GM18861 (cell line): ENCODE results near the gene SHISA9.

Source experiments
- ATAC-seq: cut with Tn5 transposase; IDR thresholded peaks from one replicate; pipeline ENCODE4 v1.9.1; 2021; ENCODE audit not compliant: unreplicated experiment

SHISA9 gene

DNA sequence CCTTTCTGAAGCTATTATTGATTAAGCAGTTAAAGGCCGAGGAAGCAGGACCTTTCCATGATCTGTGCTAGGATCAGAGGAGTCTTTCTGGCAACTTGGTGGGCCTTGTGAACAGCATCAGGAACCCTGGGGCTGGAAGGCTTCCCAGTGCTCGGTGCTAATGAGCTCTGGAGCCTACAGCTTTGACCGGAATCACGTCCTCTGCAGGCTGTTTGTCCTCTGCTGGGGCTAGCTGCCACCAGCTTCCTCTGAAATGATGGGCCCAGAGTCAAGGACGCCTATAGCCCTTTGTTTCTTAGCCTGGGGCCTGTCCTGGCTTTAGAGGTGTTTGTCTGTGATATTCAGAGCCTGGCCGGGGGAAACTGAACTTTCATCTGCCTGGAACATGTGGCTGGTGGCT lies 111.6 kb downstream of the SHISA9 start:
- no peak for ATAC-seq

DNA sequence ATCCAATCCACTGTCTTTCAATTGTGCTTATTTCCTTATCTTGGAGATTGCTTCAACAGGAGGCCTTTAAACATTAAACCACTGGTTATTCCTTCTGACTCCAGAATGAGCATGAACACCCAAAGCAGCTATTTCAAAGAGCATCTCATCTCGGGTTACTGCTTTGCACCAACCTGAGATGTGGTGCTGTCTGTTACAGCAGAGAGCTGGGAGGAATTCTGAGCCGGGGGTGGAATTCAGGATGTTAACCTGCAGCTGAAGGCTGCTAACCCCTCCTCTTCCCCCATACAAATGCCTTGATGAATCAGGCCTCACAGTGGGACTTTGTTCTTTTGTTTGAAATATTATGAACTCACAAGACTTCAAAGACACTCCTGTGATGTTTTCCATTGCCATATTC lies 113.1 kb downstream of the SHISA9 start:
- no peak for ATAC-seq

DNA sequence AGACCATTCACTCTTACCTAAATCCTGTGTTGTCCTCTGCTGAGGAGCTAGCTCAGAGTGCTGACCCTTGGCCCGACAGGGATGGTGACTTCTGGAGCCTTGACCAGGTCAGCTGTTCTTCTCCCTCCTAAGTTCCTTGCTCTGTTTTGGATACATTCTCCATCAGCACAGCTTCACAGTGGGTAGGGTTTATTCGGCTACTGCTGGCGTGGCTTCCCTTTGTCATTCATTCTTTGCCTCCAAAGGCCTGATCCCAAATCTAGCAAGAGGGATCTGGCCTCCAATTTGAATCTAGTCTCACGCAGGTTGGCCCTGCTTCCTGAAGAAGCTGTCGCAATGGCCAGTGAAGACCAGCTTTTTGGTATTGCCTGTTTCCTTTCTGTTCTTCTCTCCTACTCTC lies 116.6 kb downstream of the SHISA9 start:
- ATAC-seq, result no peak

GRCh38 chr16:13021996-13022395 lies 120.6 kb downstream of the SHISA9 start:
- ATAC-seq, result no peak

GRCh38 chr16:13029786-13030185 lies 128.4 kb downstream of the SHISA9 start:
- ATAC-seq, result no peak

- no peak for ATAC-seq
Observed at GRCh38 chr16:13030769-13031168, 129.4 kb downstream of the SHISA9 start.

DNA sequence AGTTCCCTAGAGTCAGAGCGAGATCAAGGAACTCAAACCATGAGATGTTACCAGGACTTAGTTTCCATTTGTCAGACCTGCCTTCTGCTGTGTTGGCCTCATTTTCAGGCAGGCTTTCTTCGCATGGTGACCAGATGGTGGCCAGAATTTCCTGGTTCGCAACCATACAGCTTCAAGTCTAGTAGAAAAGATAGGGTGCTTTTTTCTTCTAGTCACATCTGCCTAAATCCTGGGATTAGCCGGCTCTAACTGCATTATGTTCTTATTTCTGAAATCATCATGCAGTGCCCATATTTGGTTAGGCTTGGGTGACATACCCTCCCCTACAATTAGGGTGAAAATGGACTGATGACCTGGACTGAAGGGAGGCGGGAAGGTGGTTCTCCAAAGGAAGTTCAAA lies 131.5 kb downstream of the SHISA9 start:
- no peak for ATAC-seq

DNA sequence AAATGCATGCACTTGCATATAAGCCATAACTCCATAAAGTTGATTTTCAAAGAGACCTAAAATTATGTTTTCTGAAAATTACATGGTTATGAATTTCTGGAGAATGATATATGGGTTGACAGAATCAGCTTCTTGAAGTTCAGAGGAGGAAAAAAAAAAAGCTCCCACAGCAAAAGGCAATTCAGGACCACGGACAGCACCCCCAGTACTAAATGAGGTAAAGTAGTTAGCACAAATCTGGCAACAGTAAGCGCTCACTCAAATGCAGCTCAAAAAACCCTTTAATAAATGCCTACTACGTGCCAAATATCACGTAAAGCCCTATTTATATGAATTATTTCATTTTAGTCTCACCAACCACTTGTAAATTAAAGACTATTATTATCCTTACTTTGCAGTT lies 135.2 kb downstream of the SHISA9 start:
- ATAC-seq, result no peak

DNA sequence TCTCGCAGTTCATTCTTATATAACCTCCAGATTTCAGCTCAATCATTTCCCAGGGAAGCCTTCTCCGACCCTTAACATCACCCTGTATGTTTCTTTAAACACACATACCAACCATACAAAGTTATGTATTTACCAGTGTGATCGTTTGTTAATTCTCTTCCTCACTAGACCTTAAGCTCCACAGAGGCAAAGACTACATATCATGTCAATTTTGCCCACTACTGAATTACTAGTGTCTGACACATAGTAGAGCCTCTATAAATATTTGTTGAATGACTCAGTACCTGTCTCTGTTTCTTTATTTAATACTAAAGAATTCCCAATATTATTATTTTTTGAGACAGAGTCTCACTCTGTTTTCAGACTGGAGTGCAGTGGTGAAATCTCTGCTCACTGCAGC lies 137.2 kb downstream of the SHISA9 start:
- ATAC-seq, result no peak

DNA sequence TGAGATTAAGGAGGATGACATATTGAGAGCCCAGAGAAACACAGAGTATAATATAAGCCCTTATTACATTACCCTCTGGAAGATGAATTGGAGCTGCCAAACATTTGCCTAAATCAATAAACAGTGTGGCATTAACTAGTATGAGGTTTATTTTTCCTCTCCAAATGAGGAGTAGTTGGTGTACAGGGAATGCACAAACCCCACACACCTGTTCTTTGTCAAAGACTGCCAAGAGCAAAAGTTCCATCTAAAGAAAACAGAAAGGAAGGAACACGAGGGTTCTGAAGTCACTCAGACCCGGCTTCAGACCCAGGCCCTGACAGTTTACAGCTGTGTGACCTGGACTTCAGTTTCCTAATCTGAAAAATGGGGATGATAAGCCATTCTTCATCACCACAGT lies 138.1 kb downstream of the SHISA9 start:
- ATAC-seq, result no peak

- ATAC-seq, result no peak
Observed at GRCh38 chr16:13041180-13041579, 139.8 kb downstream of the SHISA9 start.

DNA sequence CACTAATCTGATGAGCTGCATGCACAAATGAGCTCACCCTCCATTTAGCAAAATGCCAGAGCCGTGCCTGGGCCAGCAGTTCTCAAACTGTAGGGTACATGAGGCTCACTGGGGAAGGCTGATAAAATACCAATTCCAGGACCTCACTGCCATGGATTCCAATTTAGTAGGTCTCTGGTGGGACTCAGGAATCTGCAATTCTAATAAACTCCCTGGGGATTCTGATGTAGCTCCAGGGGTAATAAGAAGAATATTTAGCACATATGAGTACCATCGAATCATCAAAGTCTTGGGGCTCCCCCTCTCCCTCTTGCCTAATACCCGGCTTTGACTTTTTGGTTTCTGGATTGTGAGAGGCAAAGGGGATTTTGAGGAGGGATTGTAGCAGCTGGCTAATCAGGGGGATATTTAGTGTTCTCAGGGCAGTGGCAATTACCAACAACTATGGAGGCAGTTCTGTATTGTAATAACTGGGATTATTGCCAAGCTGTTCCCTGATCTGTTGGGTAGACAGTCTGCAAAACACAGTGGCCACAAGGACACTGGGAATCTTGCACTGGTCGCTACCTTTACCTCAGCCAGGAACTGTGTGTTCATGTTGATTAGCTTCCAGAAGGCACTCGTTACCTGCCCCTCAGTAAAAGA lies 140.4 kb downstream of the SHISA9 start:
- no peak for ATAC-seq

DNA sequence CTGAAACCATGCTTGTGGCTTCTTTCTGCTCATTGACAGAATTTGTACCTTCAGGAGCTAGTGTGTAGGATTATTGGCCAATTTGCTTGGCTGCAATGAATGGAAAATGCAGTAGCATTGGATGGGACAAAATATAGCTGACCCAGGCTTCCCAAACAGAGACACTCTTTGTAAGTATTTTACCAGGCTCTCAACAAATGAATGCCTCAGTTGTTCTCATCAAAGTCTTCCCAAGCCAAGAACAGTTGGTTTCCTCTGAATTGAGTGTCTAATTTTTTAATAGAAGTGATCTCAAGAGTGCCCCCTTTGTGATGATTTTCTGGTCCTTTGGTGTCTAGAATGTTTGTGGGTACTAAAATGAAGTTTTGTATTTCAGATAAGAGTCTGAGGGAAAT lies 140.9 kb downstream of the SHISA9 start:
- ATAC-seq, result no peak

DNA sequence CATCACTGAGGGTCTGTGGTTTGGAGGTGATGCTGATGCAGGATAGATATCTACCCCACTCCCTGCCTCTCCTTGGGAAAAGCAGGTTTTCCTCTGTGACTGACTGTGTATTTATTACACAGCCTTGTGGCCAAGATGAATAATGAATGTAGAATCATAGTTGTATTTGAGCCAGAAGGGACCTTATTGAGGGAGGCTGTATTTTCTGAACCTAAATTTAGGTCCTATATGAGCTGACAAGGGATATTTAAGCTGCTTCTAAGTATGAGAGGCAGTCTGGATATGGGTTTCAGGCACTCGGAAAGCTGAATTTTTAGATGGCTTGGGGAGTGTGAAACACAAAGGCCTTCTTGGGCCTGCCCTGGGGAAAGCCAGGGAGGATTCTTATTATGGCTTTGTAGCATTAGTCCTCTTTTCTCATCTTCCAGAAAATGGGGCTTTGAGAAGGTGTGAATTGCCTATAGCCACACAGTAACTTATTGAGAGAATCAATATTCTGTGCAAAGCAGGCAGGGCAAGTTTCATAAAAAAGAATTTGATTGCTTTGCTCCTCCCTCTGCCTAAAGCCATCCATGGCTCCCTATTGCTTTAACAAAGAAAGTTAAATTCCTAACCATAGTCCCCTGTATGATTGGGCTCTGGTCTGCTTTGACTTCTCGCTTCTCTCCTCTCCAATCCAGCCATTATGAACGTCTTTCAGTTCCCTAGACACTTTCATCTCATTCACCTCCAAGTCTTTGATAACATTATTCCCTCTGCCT lies 144.8 kb downstream of the SHISA9 start:
- ATAC-seq, result no peak

DNA sequence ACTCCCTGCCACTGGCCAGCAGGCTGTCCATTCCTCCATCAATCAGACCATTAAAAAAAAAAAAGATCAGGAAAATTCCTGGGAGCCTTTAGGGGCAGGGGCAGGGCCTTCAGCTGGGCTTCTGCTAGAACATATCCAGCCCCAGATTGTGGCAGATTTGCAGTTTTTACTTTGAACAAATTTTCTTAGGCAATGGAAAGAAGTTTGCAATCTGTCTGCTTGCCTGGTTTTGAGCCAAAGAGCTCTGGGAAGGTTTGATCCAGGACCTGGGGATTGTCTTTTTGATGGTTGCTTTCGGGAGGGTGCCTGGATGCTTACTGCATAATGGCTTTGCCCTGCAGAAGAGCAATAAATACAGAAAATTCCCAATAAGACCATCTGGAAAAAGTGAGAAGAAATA lies 145.9 kb downstream of the SHISA9 start:
- ATAC-seq, result no peak

DNA sequence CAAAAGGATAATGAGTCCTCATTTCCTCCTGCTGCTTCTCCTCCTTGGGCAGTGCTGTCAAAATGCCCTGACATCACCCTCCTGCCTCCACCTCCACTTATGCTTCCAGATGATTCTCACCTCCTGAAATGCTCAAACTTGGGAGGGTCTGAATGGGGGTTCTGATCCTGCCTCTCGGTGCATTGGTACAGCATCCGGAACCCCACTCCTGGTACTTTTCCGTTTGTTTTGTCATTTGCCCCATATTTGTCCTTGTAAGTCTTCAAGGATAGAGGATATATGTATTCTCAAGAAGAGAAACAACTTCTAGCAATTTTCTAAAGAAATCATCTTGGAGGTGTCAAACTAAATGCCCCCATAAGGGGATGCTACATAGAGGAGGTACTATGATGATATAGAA lies 148.3 kb downstream of the SHISA9 start:
- no peak for ATAC-seq

DNA sequence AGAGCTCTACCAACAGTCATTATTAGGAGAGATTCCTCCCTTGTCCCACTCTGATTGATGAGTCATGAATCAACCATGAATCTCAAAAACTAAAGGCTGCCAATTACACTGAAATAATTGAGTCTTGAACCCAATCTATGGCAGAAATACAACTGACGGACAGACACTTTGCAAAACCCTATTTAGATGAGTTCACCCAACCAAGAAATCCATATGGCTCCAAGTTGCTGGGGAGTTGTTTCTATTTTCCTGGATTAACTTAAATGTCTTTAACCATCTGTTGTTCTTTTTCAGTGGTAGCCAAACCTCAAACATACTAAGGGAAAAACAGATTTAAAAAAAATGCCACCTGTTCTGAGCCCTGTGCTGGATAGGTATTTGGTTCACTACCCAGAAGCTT lies 151.0 kb downstream of the SHISA9 start:
- no peak for ATAC-seq

GRCh38 chr16:13055480-13055879 lies 154.1 kb downstream of the SHISA9 start:
- ATAC-seq, result no peak

DNA sequence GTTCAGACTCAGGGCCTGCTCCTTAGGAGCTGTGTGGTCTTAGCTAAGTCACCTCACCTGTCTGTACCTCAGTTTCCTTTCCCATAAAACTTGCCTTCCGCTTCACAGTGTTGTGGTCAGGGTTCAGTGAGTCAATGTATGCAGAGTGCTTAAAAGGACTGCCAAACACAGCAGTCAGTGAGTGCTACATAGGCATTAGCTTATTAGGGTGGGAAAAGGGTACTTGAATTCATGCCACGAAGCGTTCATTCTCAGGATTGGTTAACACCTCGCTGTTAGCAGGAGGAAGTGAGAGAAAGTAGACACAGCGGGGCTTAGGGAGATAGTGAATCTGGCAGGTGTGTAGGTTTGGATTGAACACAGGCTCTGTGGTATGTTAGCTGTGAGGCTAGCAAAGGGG lies 155.2 kb downstream of the SHISA9 start:
- no peak for ATAC-seq

- ATAC-seq, result no peak
Observed at GRCh38 chr16:13060932-13061331, 159.5 kb downstream of the SHISA9 start.

DNA sequence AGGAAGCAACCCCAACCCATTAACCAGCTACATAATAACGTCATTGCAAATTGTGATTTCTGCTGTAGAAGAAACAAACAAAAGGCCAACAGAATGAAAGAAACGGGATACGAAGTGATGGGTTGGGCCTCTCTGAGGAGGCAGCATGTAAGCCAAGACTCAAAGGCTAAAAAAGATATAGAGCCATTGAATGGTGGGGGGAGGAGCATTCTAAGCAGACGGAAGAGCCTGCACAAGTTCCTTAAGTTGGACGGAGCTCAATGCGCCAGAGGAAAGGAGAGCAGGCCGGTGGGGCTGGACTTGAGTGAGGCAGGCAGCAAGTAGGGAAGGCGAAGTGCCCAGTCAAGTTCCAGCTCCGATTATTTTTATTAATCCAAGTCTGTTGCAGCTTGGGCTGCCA lies 160.3 kb downstream of the SHISA9 start:
- no peak for ATAC-seq

DNA sequence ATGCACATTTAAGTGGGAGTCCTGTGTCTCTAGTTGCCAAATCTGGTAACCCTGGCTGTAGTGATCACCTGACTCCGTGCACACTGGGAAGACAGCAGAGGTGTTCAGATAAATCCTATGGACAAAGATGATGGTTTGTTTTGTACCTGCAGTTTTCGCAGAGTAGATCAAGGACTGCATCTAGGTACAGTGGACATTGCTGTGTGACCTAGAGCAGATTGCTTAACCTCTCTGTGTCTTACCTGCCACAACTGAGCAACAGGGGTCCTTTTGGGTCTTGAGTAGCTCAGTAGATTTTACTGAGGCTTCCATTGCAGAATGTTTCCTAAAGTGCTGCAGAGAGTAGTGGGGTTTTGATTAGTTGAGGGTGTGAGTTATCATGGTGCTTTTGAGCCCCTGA lies 160.8 kb downstream of the SHISA9 start:
- ATAC-seq, result no peak

DNA sequence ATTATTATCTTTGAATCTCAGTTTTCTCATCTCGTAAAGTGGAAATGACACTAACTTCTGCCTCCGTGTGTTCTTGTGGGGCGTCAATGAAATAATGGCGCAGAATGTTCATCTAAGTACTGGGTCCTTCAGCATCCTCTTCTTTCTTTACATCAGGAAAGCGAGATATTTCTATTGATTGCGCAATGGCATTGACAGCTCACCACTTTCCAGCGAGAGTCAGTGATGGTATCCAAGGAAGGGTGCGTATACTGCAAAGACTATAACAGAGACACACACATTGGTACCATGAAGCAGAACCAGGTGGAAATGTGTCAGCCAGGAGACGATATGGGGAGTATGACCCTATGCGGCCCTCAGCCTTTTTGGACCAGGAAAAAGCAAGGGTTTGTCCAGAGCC lies 162.1 kb downstream of the SHISA9 start:
- no peak for ATAC-seq
